ENCODE results near the gene CLK2.

- TF ChIP-seq EZH2 (IDR thresholded peaks at IDR 0.05) (no peak), CTCF (IDR thresholded peaks at IDR 0.05) (no peak), EZH2phosphoT487 (IDR thresholded peaks at IDR 0.05) (no peak)
These were observed 36.2 kb upstream of the CLK2 start for GRCh38 chr1:155309423-155310021.

Data from neural progenitor cell (in vitro differentiated cells).